ENCODE results near the gene CCL7.

Gene CCL7

DNA sequence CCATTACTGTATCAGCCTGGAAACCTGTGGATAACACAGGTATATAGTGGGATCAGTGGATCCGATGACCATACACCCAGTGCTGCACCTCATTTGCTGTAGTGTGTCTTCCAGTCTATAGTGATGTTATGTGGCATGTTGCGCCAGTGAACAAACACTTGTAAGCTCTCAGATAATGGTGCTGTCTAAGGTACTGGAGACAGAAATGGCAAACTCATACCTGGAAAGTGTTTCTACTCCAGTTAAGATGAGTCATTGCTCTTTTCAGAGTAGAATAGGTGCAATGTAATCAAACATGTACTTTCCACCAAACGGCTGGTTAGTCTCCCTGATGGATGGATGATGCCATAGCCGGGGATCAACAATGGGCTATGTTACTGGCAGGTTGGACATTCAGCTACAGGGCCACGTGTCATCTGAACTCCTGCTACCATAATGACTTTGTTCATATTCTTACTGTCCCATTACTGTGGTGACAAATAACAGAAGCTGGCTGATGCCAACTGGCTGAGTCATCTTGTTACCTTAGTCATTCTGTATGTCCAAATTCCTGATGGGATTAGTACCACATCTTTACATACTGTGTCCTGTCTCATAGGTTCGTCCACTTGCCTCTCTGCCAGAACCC lies 21.8 kb downstream of the CCL7 start:
- H3K27me3 ChIP-seq (ENCODE audit: control insufficient read depth, low read length), result peaks cover 2% of the 10 kb centered on the region; the same call in 1 of the 2 replicates
- no peaks in the 10 kb centered on the region for H3K9me2 ChIP-seq (replicated peaks; ENCODE audit: control insufficient read depth, low read length)
- TF ChIP-seq EZH2phosphoT487 (IDR thresholded peaks at IDR 0.05; ENCODE audit: borderline replicate concordance, low read length) (no peak), CTCF (IDR thresholded peaks at IDR 0.05; ENCODE audit: low read depth, low read length, poor library complexity, severe bottlenecking) (no peak)
- H3K9me3 ChIP-seq (ENCODE audit: control insufficient read depth, insufficient read depth, low read length), result no peaks in the 10 kb centered on the region
- H3K79me2 ChIP-seq (ENCODE audit: control insufficient read depth, low read length), result no peaks in the 10 kb centered on the region
- H3K36me3 ChIP-seq (ENCODE audit: control insufficient read depth, low read length), result no peaks in the 10 kb centered on the region
- H4K20me1 ChIP-seq (ENCODE audit: control insufficient read depth, insufficient read depth, low read depth, low read length), result no peaks in the 10 kb centered on the region
- H3F3A ChIP-seq (ENCODE audit: control insufficient read depth, insufficient read depth), result no peaks in the 10 kb centered on the region
- no peak overlapping the region for H3K27ac ChIP-seq (ENCODE audit: low read depth, low read length)
- H3K4me3 ChIP-seq (ENCODE audit: low read length), result no peak overlapping the region
- H3K4me2 ChIP-seq (ENCODE audit: low read length), result no peak overlapping the region
- H3K4me1 ChIP-seq (ENCODE audit: control insufficient read depth, low read length), result no peaks in the 10 kb centered on the region

DNA sequence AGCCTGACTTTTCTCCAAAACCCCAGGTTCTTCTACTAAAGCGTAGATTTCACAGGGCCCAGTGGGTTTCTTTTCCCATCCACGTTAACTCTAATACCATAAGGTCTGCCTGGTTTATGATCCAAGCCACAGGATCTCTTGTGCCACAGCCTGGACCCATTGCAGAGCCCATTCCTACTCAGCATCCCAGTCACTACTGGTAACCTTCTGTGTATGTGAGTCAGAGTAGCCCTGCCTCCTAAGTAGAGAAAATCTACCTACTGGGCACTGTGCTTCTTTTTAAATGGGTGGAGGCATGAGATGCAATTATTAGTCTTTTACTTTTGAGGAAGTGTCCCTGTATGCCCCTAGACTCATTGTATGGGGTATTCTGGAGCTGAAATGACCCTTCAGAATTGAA lies 29.0 kb downstream of the CCL7 start:
- H4K20me1 ChIP-seq (ENCODE audit: control insufficient read depth, insufficient read depth, low read depth, low read length), result no peaks in the 10 kb centered on the region
- no peak overlapping the region for H3K4me3 ChIP-seq (ENCODE audit: low read length)
- H3K79me2 ChIP-seq (ENCODE audit: control insufficient read depth, low read length), result no peaks in the 10 kb centered on the region
- H3K9me3 ChIP-seq (ENCODE audit: control insufficient read depth, insufficient read depth, low read length), result no peaks in the 10 kb centered on the region
- H3K27ac ChIP-seq (ENCODE audit: low read depth, low read length), result no peak overlapping the region
- H3K4me2 ChIP-seq (ENCODE audit: low read length), result no peak overlapping the region
- no peaks in the 10 kb centered on the region for H3K9me2 ChIP-seq (replicated peaks; ENCODE audit: control insufficient read depth, low read length)
- H3K4me1 ChIP-seq (ENCODE audit: control insufficient read depth, low read length), result no peaks in the 10 kb centered on the region
- no peaks in the 10 kb centered on the region for H3K36me3 ChIP-seq (ENCODE audit: control insufficient read depth, low read length)
- TF ChIP-seq EZH2phosphoT487 (IDR thresholded peaks at IDR 0.05; ENCODE audit: borderline replicate concordance, low read length) (no peak), CTCF (IDR thresholded peaks at IDR 0.05; ENCODE audit: low read depth, low read length, poor library complexity, severe bottlenecking) (no peak)
- no peaks in the 10 kb centered on the region for H3F3A ChIP-seq (ENCODE audit: control insufficient read depth, insufficient read depth)
- no peaks in the 10 kb centered on the region for H3K27me3 ChIP-seq (ENCODE audit: control insufficient read depth, low read length)

- Histone ChIP-seq H3F3A (ENCODE audit: control insufficient read depth, insufficient read depth) (no peaks in the 10 kb centered on the region), H3K9me3 (ENCODE audit: control insufficient read depth, insufficient read depth, low read length) (no peaks in the 10 kb centered on the region), H3K4me3 (ENCODE audit: low read length) (no peak overlapping the region), H4K20me1 (ENCODE audit: control insufficient read depth, insufficient read depth, low read depth, low read length) (no peaks in the 10 kb centered on the region), H3K4me2 (ENCODE audit: low read length) (no peak overlapping the region), H3K27ac (ENCODE audit: low read depth, low read length) (no peak overlapping the region), H3K4me1 (ENCODE audit: control insufficient read depth, low read length) (no peaks in the 10 kb centered on the region), H3K27me3 (ENCODE audit: control insufficient read depth, low read length) (no peaks in the 10 kb centered on the region), H3K79me2 (ENCODE audit: control insufficient read depth, low read length) (no peaks in the 10 kb centered on the region), H3K9me2 (replicated peaks; ENCODE audit: control insufficient read depth, low read length) (no peaks in the 10 kb centered on the region), H3K36me3 (ENCODE audit: control insufficient read depth, low read length) (no peaks in the 10 kb centered on the region)
- no peak for TF ChIP-seq EZH2phosphoT487 (IDR thresholded peaks at IDR 0.05; ENCODE audit: borderline replicate concordance, low read length)
Observed at GRCh38 chr17:34299956-34300577, 30.0 kb downstream of the CCL7 start.

DNA sequence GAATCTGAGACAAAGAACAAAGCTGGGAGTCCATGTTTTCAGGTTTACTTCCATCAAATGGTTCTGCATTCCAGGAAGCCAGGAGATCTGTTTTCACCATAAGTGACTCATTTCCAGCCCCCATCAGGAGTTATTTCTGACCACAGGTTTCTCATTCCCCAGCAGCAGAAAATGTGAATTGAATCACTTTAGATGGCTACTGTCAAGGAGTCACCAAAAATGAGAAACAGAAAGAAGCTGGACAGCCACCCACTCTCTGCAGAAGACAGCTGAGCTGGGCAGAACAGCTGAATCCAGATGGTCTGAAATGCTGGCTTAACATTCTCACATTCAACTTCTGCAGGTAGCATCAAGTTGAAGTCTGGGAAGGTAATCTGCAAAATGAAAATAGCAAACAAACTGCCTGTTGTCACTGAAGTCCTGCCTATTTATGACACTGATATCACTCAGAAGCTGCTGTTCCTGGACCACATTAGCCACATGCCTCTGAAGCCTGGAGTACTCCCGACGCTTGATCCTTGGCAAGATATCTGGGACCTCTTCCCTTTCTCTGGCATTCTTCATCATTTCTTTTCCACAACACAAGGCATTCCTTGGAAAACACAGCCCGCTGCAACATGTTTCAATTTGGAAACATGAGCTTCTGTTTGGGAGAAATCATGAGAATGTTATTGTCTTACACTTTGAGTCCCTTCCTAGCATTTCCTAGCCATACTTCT lies 30.8 kb downstream of the CCL7 start:
- H3K4me2 ChIP-seq (ENCODE audit: low read length), result no peak overlapping the region

More for the DNA sequence above, 30.8 kb downstream of the CCL7 start:
- Histone ChIP-seq H3K9me2 (replicated peaks; ENCODE audit: control insufficient read depth, low read length) (no peaks in the 10 kb centered on the region), H3K9me3 (ENCODE audit: control insufficient read depth, insufficient read depth, low read length) (no peaks in the 10 kb centered on the region), H3F3A (ENCODE audit: control insufficient read depth, insufficient read depth) (no peaks in the 10 kb centered on the region), H3K4me3 (ENCODE audit: low read length) (no peak overlapping the region), H3K36me3 (ENCODE audit: control insufficient read depth, low read length) (no peaks in the 10 kb centered on the region), H3K4me1 (ENCODE audit: control insufficient read depth, low read length) (no peaks in the 10 kb centered on the region), H3K27me3 (ENCODE audit: control insufficient read depth, low read length) (no peaks in the 10 kb centered on the region), H3K27ac (ENCODE audit: low read depth, low read length) (no peak overlapping the region), H4K20me1 (ENCODE audit: control insufficient read depth, insufficient read depth, low read depth, low read length) (no peaks in the 10 kb centered on the region), H3K79me2 (ENCODE audit: control insufficient read depth, low read length) (no peaks in the 10 kb centered on the region)
- TF ChIP-seq CTCF (IDR thresholded peaks at IDR 0.05; ENCODE audit: low read depth, low read length, poor library complexity, severe bottlenecking), result no peak
- no peak for TF ChIP-seq EZH2phosphoT487 (IDR thresholded peaks at IDR 0.05; ENCODE audit: borderline replicate concordance, low read length)
